HCT116 (cell line): Measurements from ENCODE around the gene PTPN7. TPM values are rescaled to one million over a fixed set of nuclear protein-coding genes. Genes with fewer than 3 reads are reported as not detected.
A peak's percentile ranks its signal among the peaks of the same experiment; 100 is the strongest.

Experiments used
- ATAC-seq: fragments of 200-7000 bp; cut with Tn5 transposase; 2 replicates; pipeline ENCODE4 v1.9.1; 2020; ENCODE audit warnings: mild to moderate bottlenecking, moderate library complexity
- BruUV-seq: library from RNA; stranded (reverse); fragments of 400-500 nt; replicated peaks from 2 replicates; lab custom pipeline; 2021; lab: Mats Ljungman, UMichigan
- CTCF ChIA-PET: fragments of 300-600 bp; sonication (Branson Sonifier 250); formaldehyde crosslinking; loops from one replicate; lab custom pipeline; 2021; ENCODE audit warnings: antibody characterized with exemption; lab: Charles Lee
- POLR2A ChIA-PET: fragments of 300-600, 350-600 bp; sonication (Branson Sonifier 250); formaldehyde crosslinking; loops from one replicate; lab custom pipeline; 2021; ENCODE audit warnings: antibody characterized with exemption; lab: Charles Lee
- RAD21 ChIA-PET, 2 experiments: fragments of 300-600 bp; sonication (Branson Sonifier 250); formaldehyde crosslinking; loops; one replicate each; lab custom pipeline; 2023; ENCODE audit warnings: low total read pairs in 2 of 2; ENCODE audit not compliant: uncharacterized antibody in 2 of 2, unreplicated experiment in 2 of 2, low non-redundant PET in 1 of 2; lab: Charles Lee
- DNase-seq: peaks from one replicate; pipeline ENCODE4 v3.0.0-alpha.2; 2010; ENCODE audit warnings: low read depth, low spot score
- H2AFZ ChIP-seq: fragments of 200-600 bp; shearing (Covaris generic), sonication (generic); 2 replicates; pipeline ENCODE4 v1.6.1; 2017; ENCODE audit warnings: low read depth, mixed run types, mixed read lengths, antibody characterized with exemption, low read length; ENCODE audit not compliant: poor library complexity, severe bottlenecking
- H3K27ac ChIP-seq: 2 replicates; pipeline ENCODE4 v1.5.1; 2012; ENCODE audit warnings: low read depth, low read length
- H3K27me3 ChIP-seq: fragments of 200-600 bp; sonication (generic); 2 replicates; pipeline ENCODE4 v1.6.1; 2016; ENCODE audit warnings: mixed run types, low read length, mixed read lengths; ENCODE audit not compliant: insufficient read depth
- H3K36me3 ChIP-seq, 2 experiments: fragments of 200-500 bp in 1 of 2; fragments of 200-600 bp in 1 of 2; sonication (Bioruptor generic) in 1 of 2; sonication (generic) in 1 of 2; 2 replicates each; pipeline versions ENCODE4 v1.5.1 to v1.6.1; 2014 to 2016; ENCODE audit warnings: low read length in 2 of 2, inconsistent platforms in 1 of 2, mixed read lengths in 1 of 2, mixed run types in 1 of 2; ENCODE audit not compliant: insufficient read depth in 2 of 2, control insufficient read depth in 1 of 2
- H3K4me1 ChIP-seq, 2 experiments: fragments of 200-600 bp in 1 of 2; sonication (generic) in 1 of 2; 2 replicates each; pipeline versions ENCODE4 v1.5.1 to v1.6.1; 2012 to 2017; ENCODE audit warnings: low read length in 2 of 2, inconsistent platforms in 1 of 2, mild to moderate bottlenecking in 1 of 2, mixed read lengths in 1 of 2, mixed run types in 1 of 2, moderate library complexity in 1 of 2; ENCODE audit not compliant: insufficient read depth in 2 of 2, control insufficient read depth in 1 of 2
- H3K4me2 ChIP-seq: fragments of 200-600 bp; sonication (generic); 2 replicates; pipeline ENCODE4 v1.6.1; 2017; ENCODE audit warnings: mixed run types, low read length, mixed read lengths
- H3K4me3 ChIP-seq, 2 experiments: fragments of 200-600 bp in 1 of 2; sonication (generic) in 1 of 2; replicated peaks in 1 of 2; 2 replicates each; pipeline ENCODE4 v1.5.1; 2011 to 2016; ENCODE audit warnings: low read length in 2 of 2, control low read depth in 1 of 2, low read depth in 1 of 2, mild to moderate bottlenecking in 1 of 2, mixed read lengths in 1 of 2, mixed run types in 1 of 2
- H3K79me2 ChIP-seq: fragments of 200-600 bp; sonication (generic); 2 replicates; pipeline ENCODE4 v1.6.1; 2017; ENCODE audit warnings: mild to moderate bottlenecking, mixed run types, low read length, moderate library complexity, mixed read lengths; ENCODE audit not compliant: insufficient read depth
- H3K9ac ChIP-seq: fragments of 200-600 bp; sonication (generic); 2 replicates; pipeline ENCODE4 v1.6.1; 2016; ENCODE audit warnings: low read length, mixed read lengths
- H3K9me2 ChIP-seq: fragments of 200-600 bp; sonication (generic), shearing (Covaris generic); 2 replicates; pipeline ENCODE4 v1.6.1; 2017; ENCODE audit warnings: mixed run types, mild to moderate bottlenecking, moderate library complexity; ENCODE audit not compliant: insufficient read depth
- H3K9me3 ChIP-seq, 2 experiments: fragments of 200-500 bp in 1 of 2; fragments of 200-600 bp in 1 of 2; sonication (Bioruptor generic) in 1 of 2; sonication (generic) in 1 of 2; 2 replicates each; pipeline ENCODE4 v1.6.1; 2014 to 2017; ENCODE audit warnings: low read length in 2 of 2, mixed read lengths in 2 of 2, inconsistent platforms in 1 of 2, low read depth in 1 of 2, mild to moderate bottlenecking in 1 of 2, mixed run types in 1 of 2, moderate library complexity in 1 of 2; ENCODE audit not compliant: control insufficient read depth in 1 of 2, insufficient read depth in 1 of 2
- H4K20me1 ChIP-seq: fragments of 200-600 bp; sonication (generic), shearing (Covaris generic); 2 replicates; pipeline ENCODE4 v1.6.1; 2017; ENCODE audit warnings: mixed run types, mild to moderate bottlenecking, moderate library complexity; ENCODE audit not compliant: insufficient read depth
- EGR1 ChIP-seq: IDR thresholded peaks from 2 replicates; pipeline ENCODE4 v1.6.1; 2012; ENCODE audit warnings: low read depth
- ELF1 ChIP-seq: IDR thresholded peaks from 2 replicates; pipeline ENCODE4 v1.6.1; 2012; ENCODE audit warnings: low read depth, borderline replicate concordance
- EZH2phosphoT487 ChIP-seq: fragments of 200-600 bp; IDR thresholded peaks from 2 replicates; pipeline ENCODE4 v1.6.1; 2018; ENCODE audit warnings: antibody characterized with exemption, borderline replicate concordance
- MAX ChIP-seq: IDR thresholded peaks from 2 replicates; pipeline ENCODE4 v1.6.1; 2012
- POLR2A ChIP-seq: IDR thresholded peaks from 2 replicates; pipeline ENCODE4 v1.7.0; 2011; ENCODE audit warnings: borderline replicate concordance; ENCODE audit not compliant: insufficient read depth, insufficient read length; ENCODE audit errors: extremely low read depth
- POLR2AphosphoS5 ChIP-seq: IDR thresholded peaks from 2 replicates; pipeline ENCODE4 v1.6.1; 2011; ENCODE audit warnings: mild to moderate bottlenecking, low read depth, low read length, moderate library complexity
- SP1 ChIP-seq: IDR thresholded peaks from 2 replicates; pipeline ENCODE4 v1.6.1; 2012; ENCODE audit warnings: low read depth
- SRF ChIP-seq: IDR thresholded peaks from 2 replicates; pipeline ENCODE4 v1.6.1; 2012; ENCODE audit warnings: low read depth
- YY1 ChIP-seq: IDR thresholded peaks from 2 replicates; pipeline ENCODE4 v1.6.1; 2011; ENCODE audit warnings: low read length, low read depth, moderate library complexity, mild to moderate bottlenecking; ENCODE audit not compliant: insufficient replicate concordance; ENCODE audit errors: extremely low read depth
- ZBTB33 ChIP-seq: IDR thresholded peaks from 2 replicates; pipeline ENCODE4 v1.6.1; 2011; ENCODE audit warnings: mild to moderate bottlenecking, low read length, moderate library complexity; ENCODE audit not compliant: insufficient replicate concordance; ENCODE audit errors: extremely low read depth
- ZFX ChIP-seq: fragments of 450-650 bp; IDR thresholded peaks from 2 replicates; pipeline ENCODE4 v1.6.1; 2017
- intact Hi-C: fragments of 100-400 bp; cut with micrococcal nuclease; formaldehyde crosslinking; loops from 2 replicates; pipeline ENCODE4 v1.10.0; 2022
- total RNA-seq: library from RNA; stranded (reverse); gene quantifications from one replicate; pipeline ENCODE4 v1.2.1, GENCODE V29; 2021; ENCODE audit not compliant: unreplicated experiment

The PTPN7 gene
- total RNA-seq, 1 experiment from 2014 or later: 0.76 TPM

GRCh38 chr1:202145068-202145743, 15.2 kb downstream of the PTPN7 start (continued):
- TF ChIP-seq ZBTB33: no peak
- no peak for TF ChIP-seq EZH2phosphoT487
- TF ChIP-seq POLR2A: no peak
- no peak for TF ChIP-seq SRF
- TF ChIP-seq SP1: no peak

- Histone ChIP-seq H3K4me2 (peak within 1 kb of the TSS; percentile 95), H3K9me2 (no peaks in the 10 kb centered on the region), H3K4me3 (peak within 1 kb of the TSS; percentile 77), H3K27ac (peak within 1 kb of the TSS; percentile 86), H3K79me2 (peaks cover 42% of the 10 kb centered on the region), H2AFZ (peak within 1 kb of the TSS; percentile 4), H3K36me3 (no peaks in the 10 kb centered on the region), H3K4me1 (peaks cover 5 to 20% of the 10 kb centered on the region in 2 experiments; a peak in 3 of 4 replicates), H3K9me3 (no peaks in the 10 kb centered on the region), H3K27me3 (no peaks in the 10 kb centered on the region), H4K20me1 (no peaks in the 10 kb centered on the region), H3K9ac (peak within 1 kb of the TSS; percentile 83)
- TF ChIP-seq POLR2A (no peak), ELF1 (no peak), ZFX (peak; percentile 94), ZBTB33 (peak; percentile 8), YY1 (peak; percentile 39), EGR1 (no peak), MAX (peak; percentile 44; the same call in 1 of the 2 replicates), POLR2AphosphoS5 (peak; percentile 74; the same call in 1 of the 2 replicates)
- POLR2A ChIA-PET: no interaction called here
- CTCF ChIA-PET: interaction anchor here (1.0 to 1.6 kb wide), 2 partner anchors 9 to 10 kb away, joined by 3 to 5 read pairs; no protein-coding TSS in a partner anchor
- intact Hi-C loops: no loop called here
- RAD21 ChIA-PET: no interaction called here
- DNase-seq (no peak), ATAC-seq (peak; percentile 84)
- BruUV-seq: no TSS peak
These were observed 15.9 kb downstream of the PTPN7 start, which contains the start of gene ARL8A for GRCh38 chr1:202144402-202145067. ARL8A (minus strand) TSS chr1:202144737; CDS start chr1:202144572, 165 bp downstream.
